IMR-90 (cell line): Measurements from ENCODE around the gene MAPK1. TPM values are rescaled to one million over a fixed set of nuclear protein-coding genes. Genes with fewer than 3 reads are reported as not detected.

Experiments used
- ATAC-seq: fragments of 200-7000 bp; cut with Tn5 transposase; 2 replicates; pipeline ENCODE4 v1.9.1; 2020; ENCODE audit warnings: low read depth, mild to moderate bottlenecking, moderate library complexity
- BruUV-seq: library from RNA; stranded (reverse); fragments of 400-500 nt; replicated peaks from 2 replicates; lab custom pipeline; 2021; lab: Mats Ljungman, UMichigan
- CTCF ChIA-PET: fragments of 300-600 bp; formaldehyde crosslinking; extraction: SDS; loops from one replicate; lab custom pipeline; 2021; ENCODE audit warnings: antibody characterized with exemption; lab: Yijun Ruan, JAX
- POLR2A ChIA-PET: fragments of 300-600 bp; sonication (Branson Sonifier 250); formaldehyde crosslinking; loops from one replicate; lab custom pipeline; 2022; ENCODE audit warnings: antibody characterized with exemption; ENCODE audit not compliant: unreplicated experiment; lab: Charles Lee
- DNase-seq: peaks from one replicate; pipeline ENCODE4 v3.0.0; 2013
- H2AFZ ChIP-seq: replicated peaks from 2 replicates; pipeline ENCODE3; 2013; ENCODE audit warnings: low read length, mild to moderate bottlenecking; ENCODE audit not compliant: poor library complexity
- H2AK5ac ChIP-seq: 2 replicates; pipeline ENCODE4 v1.6.1; 2013; ENCODE audit warnings: low read depth, low read length, inconsistent platforms
- H2AK9ac ChIP-seq: replicated peaks from 2 replicates; pipeline ENCODE3; 2013; ENCODE audit warnings: mild to moderate bottlenecking, low read depth, low read length, moderate library complexity; ENCODE audit not compliant: poor library complexity
- H2BK120ac ChIP-seq: 2 replicates; pipeline ENCODE4 v1.6.1; 2013; ENCODE audit warnings: low read depth, low read length, inconsistent platforms
- H2BK15ac ChIP-seq: 3 replicates; pipeline ENCODE4 v1.6.1; 2013; ENCODE audit warnings: low read depth, low read length, inconsistent platforms
- H2BK20ac ChIP-seq: 2 replicates; pipeline ENCODE4 v1.6.1; 2013; ENCODE audit warnings: low read depth, mild to moderate bottlenecking, inconsistent platforms, low read length, moderate library complexity
- H2BK5ac ChIP-seq: 2 replicates; pipeline ENCODE4 v1.6.1; 2013; ENCODE audit warnings: mild to moderate bottlenecking, low read depth, low read length, inconsistent platforms; ENCODE audit not compliant: poor library complexity, severe bottlenecking
- H3K14ac ChIP-seq: replicated peaks from 2 replicates; pipeline ENCODE4 v1.6.1; 2013; ENCODE audit warnings: low read depth, low read length, inconsistent platforms
- H3K18ac ChIP-seq: 2 replicates; pipeline ENCODE4 v1.6.1; 2013; ENCODE audit warnings: low read depth, low read length, control low read depth
- H3K23ac ChIP-seq: 2 replicates; pipeline ENCODE4 v1.6.1; 2013; ENCODE audit warnings: low read depth, low read length, inconsistent platforms
- H3K27ac ChIP-seq: 2 replicates; pipeline ENCODE4 v1.5.1; 2013; ENCODE audit warnings: mild to moderate bottlenecking, control low read depth, low read length; ENCODE audit not compliant: insufficient read depth
- H3K27me3 ChIP-seq: 2 replicates; pipeline ENCODE4 v1.6.1; 2013; ENCODE audit warnings: low read length; ENCODE audit not compliant: control insufficient read depth, insufficient read depth
- H3K36me3 ChIP-seq: 2 replicates; pipeline ENCODE4 v1.6.1; 2013; ENCODE audit warnings: low read length, mixed read lengths; ENCODE audit not compliant: control insufficient read depth, insufficient read depth
- H3K4ac ChIP-seq: 2 replicates; pipeline ENCODE4 v1.6.1; 2013; ENCODE audit warnings: low read depth, low read length, inconsistent platforms
- H3K4me1 ChIP-seq: 2 replicates; pipeline ENCODE4 v1.6.1; 2013; ENCODE audit warnings: low read length, mixed read lengths; ENCODE audit not compliant: control insufficient read depth, insufficient read depth
- H3K4me2 ChIP-seq: 2 replicates; pipeline ENCODE4 v1.6.1; 2013; ENCODE audit warnings: low read depth, mild to moderate bottlenecking, control low read depth, low read length, moderate library complexity
- H3K4me3 ChIP-seq: 2 replicates; pipeline ENCODE4 v1.5.1; 2013; ENCODE audit warnings: low read depth, mild to moderate bottlenecking, control low read depth, low read length, moderate library complexity; ENCODE audit not compliant: insufficient read depth
- H3K56ac ChIP-seq: 2 replicates; pipeline ENCODE4 v1.6.1; 2013; ENCODE audit warnings: low read length, inconsistent platforms; ENCODE audit not compliant: insufficient read depth; ENCODE audit errors: extremely low read depth
- H3K79me1 ChIP-seq, 2 experiments: 2 replicates each; pipeline ENCODE4 v1.6.1; 2013; ENCODE audit warnings: low read length in 2 of 2, inconsistent platforms in 1 of 2, low read depth in 1 of 2
- H3K9ac ChIP-seq: 2 replicates; pipeline ENCODE4 v1.6.1; 2013; ENCODE audit warnings: low read depth, low read length, control low read depth
- H3K9me1 ChIP-seq: 2 replicates; pipeline ENCODE4 v1.6.1; 2013; ENCODE audit warnings: low read length, inconsistent platforms; ENCODE audit not compliant: insufficient read depth
- H3K9me3 ChIP-seq: 2 replicates; pipeline ENCODE4 v1.6.1; 2013; ENCODE audit warnings: low read length; ENCODE audit not compliant: control insufficient read depth, insufficient read depth
- H4K20me1 ChIP-seq: 2 replicates; pipeline ENCODE4 v1.6.1; 2013; ENCODE audit warnings: low read length, inconsistent platforms; ENCODE audit not compliant: insufficient read depth
- H4K5ac ChIP-seq: 2 replicates; pipeline ENCODE4 v1.6.1; 2013; ENCODE audit warnings: mild to moderate bottlenecking, low read depth, low read length, control low read depth
- H4K8ac ChIP-seq, 2 experiments: 2 replicates each; pipeline ENCODE4 v1.6.1; 2013; ENCODE audit warnings: low read depth in 2 of 2, low read length in 2 of 2, control low read depth in 1 of 2, inconsistent platforms in 1 of 2
- H4K91ac ChIP-seq: 2 replicates; pipeline ENCODE4 v1.6.1; 2013; ENCODE audit warnings: low read depth, low read length, inconsistent platforms; ENCODE audit not compliant: insufficient read depth
- BHLHE40 ChIP-seq: fragments of 150-350 bp; IDR thresholded peaks from 2 replicates; pipeline ENCODE4 v1.6.1; 2016; ENCODE audit warnings: mild to moderate bottlenecking, low read depth, low read length
- CHD1 ChIP-seq: IDR thresholded peaks from 2 replicates; pipeline ENCODE4 v1.6.1; 2012; ENCODE audit warnings: low read depth, low read length, improper control_type of control experiment
- ELK1 ChIP-seq: fragments of 150-350 bp; IDR thresholded peaks from 2 replicates; pipeline ENCODE4 v1.6.1; 2016; ENCODE audit warnings: low read depth, mild to moderate bottlenecking, low read length, moderate library complexity, borderline replicate concordance
- MAFK ChIP-seq: IDR thresholded peaks from 2 replicates; pipeline ENCODE4 v1.6.1; 2012; ENCODE audit warnings: low read depth, low read length, improper control_type of control experiment
- MXI1 ChIP-seq: IDR thresholded peaks from 2 replicates; pipeline ENCODE4 v1.6.1; 2012; ENCODE audit warnings: low read depth, mild to moderate bottlenecking, low read length, moderate library complexity, borderline replicate concordance
- RAD21 ChIP-seq: IDR thresholded peaks from 2 replicates; pipeline ENCODE4 v1.6.1; 2012; ENCODE audit warnings: low read length, improper control_type of control experiment
- RCOR1 ChIP-seq: IDR thresholded peaks from 2 replicates; pipeline ENCODE4 v1.6.1; 2012; ENCODE audit warnings: mild to moderate bottlenecking, low read length, improper control_type of control experiment; ENCODE audit not compliant: insufficient replicate concordance
- RFX5 ChIP-seq: IDR thresholded peaks from 2 replicates; pipeline ENCODE4 v1.8.0; 2012; ENCODE audit warnings: low read depth, mild to moderate bottlenecking, low read length, moderate library complexity
- SMC3 ChIP-seq: fragments of 150-350 bp; IDR thresholded peaks from 2 replicates; pipeline ENCODE4 v1.6.1; 2016; ENCODE audit warnings: low read depth, mild to moderate bottlenecking, antibody characterized with exemption, low read length, moderate library complexity
- WGBS, 2 experiments: methylation state at CpG; one replicate each; pipeline versions ENCODE4 v1.1.5 to v1.1.7; 2013; ENCODE audit warnings: missing lambda C conversion rate in 2 of 2; ENCODE audit not compliant: insufficient read length in 1 of 2; ENCODE audit errors: extremely low coverage in 2 of 2; 5-methylcytosine and 5-hydroxymethylcytosine counted together
- dilution Hi-C: fragments of 300-500 bp; cut with HindIII; formaldehyde crosslinking; loops from one replicate; pipeline ENCODE4 v1.14.3; 2018; ENCODE audit warnings: low sequenced_read_pairs; ENCODE audit not compliant: unreplicated experiment
- in situ Hi-C: fragments of 300-500 bp; cut with MboI; formaldehyde crosslinking; loops from 3 replicates; pipeline ENCODE4 v1.14.3; 2019; ENCODE audit warnings: low sequenced_read_pairs, inconsistent platforms, mixed read lengths
- intact Hi-C: fragments of 100-400 bp; cut with micrococcal nuclease; formaldehyde crosslinking; loops from 2 replicates; pipeline ENCODE4 v1.10.0; 2022
- polyA plus RNA-seq, 3 experiments: library from polyadenylated mRNA; depleted of rRNA; stranded (reverse); fragments of >200 nt; gene quantifications; 2 replicates each; pipeline ENCODE4 v1.2.3, GENCODE V29; 2012; ENCODE audit warnings: low replicate concordance in 1 of 3
- total RNA-seq: library from RNA; depleted of rRNA; stranded (reverse); fragments of >200 nt; gene quantifications from 2 replicates; pipeline ENCODE4 v1.2.3, GENCODE V29; 2012

The MAPK1 gene
- total and polyA plus RNA-seq, 2 of the 4 experiments (the other 2 are of a cell fraction), result 41.0 to 51.3 TPM

DNA sequence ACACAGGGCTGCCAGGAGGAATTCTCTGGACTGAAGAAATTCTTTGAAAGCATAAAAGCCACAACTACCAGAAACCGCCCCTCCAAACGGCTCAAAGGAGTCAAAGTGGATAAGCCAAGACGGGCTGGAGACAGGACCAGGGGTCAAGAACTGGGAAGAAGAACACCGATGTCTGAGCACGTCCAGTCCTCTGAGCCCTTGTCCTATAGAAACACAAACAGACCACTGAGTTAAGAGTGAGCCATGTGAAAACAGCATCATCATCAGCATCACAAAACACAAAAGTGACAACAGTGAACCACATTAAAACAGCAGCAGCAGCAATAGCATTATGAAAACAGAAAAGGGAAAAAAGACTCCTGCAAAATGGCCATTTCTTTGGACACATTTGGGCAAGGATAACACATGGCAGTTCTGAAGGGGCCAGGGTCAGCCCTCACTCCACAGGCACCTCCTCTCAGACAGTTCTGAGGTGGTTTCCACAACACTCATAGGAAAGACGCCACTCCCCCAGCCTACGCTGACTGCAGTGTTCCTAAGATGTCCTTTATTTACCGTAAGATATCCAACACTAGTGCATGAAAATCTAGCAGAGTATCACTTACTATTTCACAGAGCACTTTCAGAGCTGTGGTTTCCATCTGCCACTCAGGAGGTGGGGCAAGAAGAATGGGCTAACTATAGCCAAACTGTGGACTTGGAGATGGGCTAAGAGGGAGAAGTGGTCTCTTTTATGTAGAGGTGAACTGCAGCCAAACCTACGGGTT, 103.2 kb downstream of the MAPK1 start (continued):
- no peak for TF ChIP-seq CHD1

DNA sequence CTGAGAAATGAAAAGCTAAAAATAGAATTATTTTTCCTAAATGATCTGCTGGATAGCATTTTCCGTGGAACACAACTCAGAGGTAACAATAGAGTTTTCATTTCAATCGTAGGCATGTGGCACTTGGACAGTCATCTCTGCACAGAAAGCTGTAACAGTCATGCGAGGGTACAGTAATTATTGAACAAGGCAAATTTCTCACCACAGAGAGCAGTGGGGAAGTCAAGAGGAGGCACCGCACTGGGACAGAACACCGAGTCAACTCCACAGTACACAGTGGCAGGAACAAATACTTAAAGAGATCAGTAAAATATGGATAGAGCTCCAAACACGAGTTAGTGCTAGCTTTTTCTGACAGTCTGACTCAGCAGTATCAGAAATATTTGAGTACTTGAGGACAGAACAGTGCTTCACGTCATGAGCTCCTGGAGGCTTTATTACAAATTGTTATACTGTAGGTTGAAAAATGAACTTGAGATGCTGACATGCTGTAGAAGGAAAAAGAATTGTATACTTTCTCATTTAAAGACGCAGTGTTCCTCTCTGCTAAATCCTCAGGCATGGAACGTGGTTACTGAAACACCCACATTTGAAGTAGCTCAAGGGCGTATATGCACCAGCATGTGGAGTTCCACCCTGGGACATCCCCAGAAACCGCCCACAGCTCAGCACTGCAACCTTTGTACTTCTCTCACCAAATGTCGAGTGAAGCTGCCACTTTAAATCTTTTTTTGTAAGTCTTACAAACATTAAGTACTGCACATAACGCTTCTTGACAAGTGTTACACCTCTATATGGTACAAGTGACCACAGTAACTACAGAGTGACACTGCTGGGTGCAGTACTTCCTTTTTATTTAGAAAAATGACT, 104.5 kb downstream of the MAPK1 start:
- no peak overlapping the region for H3K23ac ChIP-seq
- H3K9me1 ChIP-seq, result peaks cover 43% of the 10 kb centered on the region
- no peak overlapping the region for H3K4ac ChIP-seq
- H3K14ac ChIP-seq, result no peak overlapping the region
- POLR2A ChIA-PET, result no interaction called here
- H2BK120ac ChIP-seq, result no peak overlapping the region
- no peak overlapping the region for H2AFZ ChIP-seq
- H2AK5ac ChIP-seq, result no peak overlapping the region
- H3K27me3 ChIP-seq, result no peaks in the 10 kb centered on the region
- TSS peak; percentile 36 for BruUV-seq
- peaks cover 19% of the 10 kb centered on the region; the same call in 1 of the 2 replicates for H4K20me1 ChIP-seq
- no peak overlapping the region for H2AK9ac ChIP-seq
- CTCF ChIA-PET, result interaction anchor here (0.6 to 1.0 kb wide), 2 partner anchors 8 to 41 kb away, joined by 3 to 4 read pairs; no protein-coding TSS in a partner anchor
- no peak for DNase-seq
- no peak overlapping the region for H3K4me3 ChIP-seq
- H3K27ac ChIP-seq, result peak overlapping the region; percentile 18; the same call in 1 of the 2 replicates
- H3K18ac ChIP-seq, result no peak overlapping the region
- H3K9me3 ChIP-seq, result no peaks in the 10 kb centered on the region
- in situ Hi-C loops, result no loop called here
- no peak overlapping the region for H2BK20ac ChIP-seq
- intact Hi-C loops, result loop anchor here (5.0 kb wide), 1 partner anchor 104 kb away; the partner anchor contains the start of gene MAPK1
- no peak overlapping the region for H3K4me2 ChIP-seq
- H3K56ac ChIP-seq, result no peak overlapping the region
- H4K5ac ChIP-seq, result no peak overlapping the region
- dilution Hi-C loops, result no loop called here
- ATAC-seq, result no peak
- no peak overlapping the region for H4K8ac ChIP-seq
- TF ChIP-seq RFX5 (no peak), RAD21 (no peak), SMC3 (no peak), MXI1 (no peak), BHLHE40 (no peak), ELK1 (no peak), MAFK (peak; percentile 54; the same call in 1 of the 2 replicates), RCOR1 (no peak)
- H3K9ac ChIP-seq, result no peak overlapping the region
- H3K4me1 ChIP-seq, result peaks cover 23% of the 10 kb centered on the region
- H2BK15ac ChIP-seq, result no peak overlapping the region
- 97% methylated on average over 5 of the region's 13 CpGs; no CpG with 5 or more reads in 1 of the 2 experiments for WGBS, 2 experiments
- no peak overlapping the region for H2BK5ac ChIP-seq
- H3K36me3 ChIP-seq, result peaks cover 47% of the 10 kb centered on the region
- no peak overlapping the region for H4K91ac ChIP-seq
- peaks cover 17 to 55% of the 10 kb centered on the region in 2 experiments for H3K79me1 ChIP-seq
